SK-N-SH (cell line): ENCODE results near the gene MYDGF. TPM values are rescaled to one million over a fixed set of nuclear protein-coding genes. Genes with fewer than 3 reads are reported as not detected.

Experiments
- CTCF ChIA-PET: fragments of 300-600, 350-600 bp; formaldehyde crosslinking; extraction: SDS; loops from one replicate; lab custom pipeline; 2021; lab: Yijun Ruan, JAX
- POLR2A ChIA-PET: fragments of 350-600 bp; sonication (Branson Sonifier 250); formaldehyde crosslinking; extraction: SDS; loops from one replicate; lab custom pipeline; 2020; ENCODE audit warnings: antibody characterized with exemption, inconsistent platforms; lab: Yijun Ruan, JAX
- DNase-seq: peaks from one replicate; pipeline ENCODE4 v3.0.0; 2012
- H2AFZ ChIP-seq: fragments of 200-600 bp; sonication (generic); 2 replicates; pipeline ENCODE4 v1.8.1; 2016; ENCODE audit warnings: antibody characterized with exemption, mild to moderate bottlenecking, low read depth
- H3F3A ChIP-seq: fragments of 200-600 bp; sonication (generic); replicated peaks from 2 replicates; pipeline ENCODE3; 2016; ENCODE audit warnings: antibody characterized with exemption, mild to moderate bottlenecking; ENCODE audit not compliant: insufficient read depth
- H3K27ac ChIP-seq, 2 experiments: fragments of 200-500 bp in 1 of 2; fragments of 200-600 bp in 1 of 2; sonication (Bioruptor generic) in 1 of 2; sonication (generic), shearing (Covaris generic) in 1 of 2; 2 replicates each; pipeline versions ENCODE4 v1.5.1 to v1.6.1; 2014 to 2016; ENCODE audit warnings: low read depth in 2 of 2, inconsistent platforms in 1 of 2, low read length in 1 of 2, mild to moderate bottlenecking in 1 of 2, mixed read lengths in 1 of 2
- H3K27me3 ChIP-seq: fragments of 200-600 bp; sonication (generic), shearing (Covaris generic); 2 replicates; pipeline ENCODE4 v1.6.1; 2016; ENCODE audit warnings: mixed run types; ENCODE audit not compliant: insufficient read depth
- H3K36me3 ChIP-seq, 2 experiments: fragments of 200-500 bp in 1 of 2; fragments of 200-600 bp in 1 of 2; sonication (Bioruptor generic) in 1 of 2; sonication (generic) in 1 of 2; replicated peaks in 1 of 2; 2 replicates each; pipeline versions ENCODE3 to v1.5.1; 2014 to 2016; ENCODE audit warnings: low read length in 1 of 2, mild to moderate bottlenecking in 1 of 2; ENCODE audit not compliant: insufficient read depth in 2 of 2, control insufficient read depth in 1 of 2
- H3K4me1 ChIP-seq, 2 experiments: fragments of 200-500 bp in 1 of 2; fragments of 200-600 bp in 1 of 2; sonication (Bioruptor generic) in 1 of 2; sonication (generic), shearing (Covaris generic) in 1 of 2; 2 replicates each; pipeline versions ENCODE4 v1.5.1 to v1.6.1; 2014 to 2016; ENCODE audit warnings: low read depth in 1 of 2, low read length in 1 of 2, mixed run types in 1 of 2; ENCODE audit not compliant: insufficient read depth in 2 of 2, control insufficient read depth in 1 of 2
- H3K4me2 ChIP-seq: fragments of 200-600 bp; sonication (generic), shearing (Covaris generic); 2 replicates; pipeline ENCODE4 v1.6.1; 2017; ENCODE audit warnings: mixed run types
- H3K4me3 ChIP-seq, 2 experiments: fragments of 200-500 bp in 1 of 2; fragments of 200-600 bp in 1 of 2; sonication (Bioruptor generic) in 1 of 2; sonication (generic), shearing (Covaris generic) in 1 of 2; 2 replicates each; pipeline versions ENCODE4 v1.5.1 to v1.8.1; 2014 to 2016; ENCODE audit warnings: low read depth in 2 of 2, inconsistent platforms in 1 of 2, low read length in 1 of 2, mild to moderate bottlenecking in 1 of 2, mixed read lengths in 1 of 2, moderate library complexity in 1 of 2
- H3K79me2 ChIP-seq: fragments of 200-600 bp; sonication (generic); 2 replicates; pipeline ENCODE4 v1.8.1; 2017; ENCODE audit warnings: mild to moderate bottlenecking; ENCODE audit not compliant: insufficient read depth
- H3K9ac ChIP-seq: fragments of 200-600 bp; sonication (generic); 2 replicates; pipeline ENCODE4 v1.6.1; 2017; ENCODE audit warnings: mixed run types
- H3K9me2 ChIP-seq: fragments of 200-600 bp; sonication (generic); 2 replicates; pipeline ENCODE4 v1.6.1; 2017; ENCODE audit warnings: mixed run types
- H3K9me3 ChIP-seq: fragments of 200-600 bp; sonication (generic); 2 replicates; pipeline ENCODE4 v1.6.1; 2017; ENCODE audit warnings: mixed run types, mild to moderate bottlenecking, moderate library complexity
- H4K20me1 ChIP-seq: fragments of 200-600 bp; sonication (generic); 2 replicates; pipeline ENCODE4 v1.6.1; 2017; ENCODE audit warnings: mild to moderate bottlenecking, mixed run types; ENCODE audit not compliant: insufficient read depth
- CHD2 ChIP-seq: fragments of 150-350 bp; IDR thresholded peaks from 2 replicates; pipeline ENCODE4 v1.6.1; 2018; ENCODE audit warnings: low read length; ENCODE audit not compliant: partially characterized antibody
- CTCF ChIP-seq: fragments of 200-600 bp; sonication (generic); IDR thresholded peaks from 2 replicates; pipeline ENCODE4 v1.6.1; 2017; ENCODE audit warnings: antibody characterized with exemption, mild to moderate bottlenecking, moderate library complexity
- FOSL2 ChIP-seq: IDR thresholded peaks from 2 replicates; pipeline ENCODE4 v1.4.0; 2012; ENCODE audit warnings: low read depth, mild to moderate bottlenecking, moderate library complexity, borderline replicate concordance
- FOXJ3 ChIP-seq: sonication (generic); formaldehyde crosslinking; IDR thresholded peaks from 2 replicates; pipeline ENCODE4 v1.5.1; 2020; ENCODE audit warnings: mild to moderate bottlenecking, missing genetic modification reagents
- JUND ChIP-seq: IDR thresholded peaks from 2 replicates; pipeline ENCODE4 v1.4.0; 2012
- NFIC ChIP-seq: IDR thresholded peaks from 2 replicates; pipeline ENCODE4 v1.4.0; 2012; ENCODE audit warnings: borderline replicate concordance
- NRF1 ChIP-seq: IDR thresholded peaks from 2 replicates; pipeline ENCODE4 v1.6.1; 2012; ENCODE audit warnings: low read depth, mild to moderate bottlenecking, low read length
- RCOR1 ChIP-seq: fragments of 150-350 bp; IDR thresholded peaks from 2 replicates; pipeline ENCODE4 v1.6.1; 2017; ENCODE audit warnings: antibody characterized with exemption, low read length
- TAF1 ChIP-seq: IDR thresholded peaks from 2 replicates; pipeline ENCODE4 v1.6.1; 2012; ENCODE audit warnings: low read depth, mild to moderate bottlenecking, low read length, moderate library complexity, borderline replicate concordance
- TCF12 ChIP-seq: IDR thresholded peaks from 2 replicates; pipeline ENCODE4 v1.4.0; 2012
- WGBS: methylation state at CpG from one replicate; pipeline ENCODE4 v1.1.6; 2017; ENCODE audit warnings: low lambda C conversion rate; 5-methylcytosine and 5-hydroxymethylcytosine counted together
- polyA plus RNA-seq, 3 experiments: library from polyadenylated mRNA; depleted of rRNA; stranded (reverse); fragments of >200 nt; gene quantifications; 2 replicates each; pipeline ENCODE4 v1.2.3, GENCODE V29; 2012
- TF ChIP-seq, protein P1 (sequence below): IDR thresholded peaks from 2 replicates; pipeline ENCODE4 v1.4.0; 2012; ENCODE audit warnings: low read depth, borderline replicate concordance

MYDGF gene
- polyA plus RNA-seq, 1 of the 3 experiments (the other 2 are of a cell fraction), result 312 TPM

GRCh38 chr19:4618019-4618418 is 52.1 kb downstream of the MYDGF start:
- 32% methylated on average over 6 of the region's 6 CpGs for WGBS
- Histone ChIP-seq H3K27me3 (peaks cover 20% of the 10 kb centered on the region), H2AFZ (no peak overlapping the region), H3K9me2 (no peaks in the 10 kb centered on the region), H3K9me3 (no peaks in the 10 kb centered on the region), H4K20me1 (no peaks in the 10 kb centered on the region), H3K4me1 (peaks cover 0 to 3% of the 10 kb centered on the region in 2 experiments; a peak in 1 of 4 replicates), H3K4me3 (no peak overlapping the region), H3K36me3 (no peaks in the 10 kb centered on the region), H3K9ac (no peak overlapping the region), H3F3A (no peaks in the 10 kb centered on the region), H3K27ac (no peak overlapping the region), H3K4me2 (no peak overlapping the region), H3K79me2 (no peaks in the 10 kb centered on the region)
- TF ChIP-seq TCF12 (no peak), RCOR1 (no peak), JUND (no peak), NFIC (no peak), CHD2 (no peak), FOSL2 (no peak), FOXJ3 (CRISPR knock-in tag) (no peak), CTCF (no peak)
- TF ChIP-seq, protein P1, sequence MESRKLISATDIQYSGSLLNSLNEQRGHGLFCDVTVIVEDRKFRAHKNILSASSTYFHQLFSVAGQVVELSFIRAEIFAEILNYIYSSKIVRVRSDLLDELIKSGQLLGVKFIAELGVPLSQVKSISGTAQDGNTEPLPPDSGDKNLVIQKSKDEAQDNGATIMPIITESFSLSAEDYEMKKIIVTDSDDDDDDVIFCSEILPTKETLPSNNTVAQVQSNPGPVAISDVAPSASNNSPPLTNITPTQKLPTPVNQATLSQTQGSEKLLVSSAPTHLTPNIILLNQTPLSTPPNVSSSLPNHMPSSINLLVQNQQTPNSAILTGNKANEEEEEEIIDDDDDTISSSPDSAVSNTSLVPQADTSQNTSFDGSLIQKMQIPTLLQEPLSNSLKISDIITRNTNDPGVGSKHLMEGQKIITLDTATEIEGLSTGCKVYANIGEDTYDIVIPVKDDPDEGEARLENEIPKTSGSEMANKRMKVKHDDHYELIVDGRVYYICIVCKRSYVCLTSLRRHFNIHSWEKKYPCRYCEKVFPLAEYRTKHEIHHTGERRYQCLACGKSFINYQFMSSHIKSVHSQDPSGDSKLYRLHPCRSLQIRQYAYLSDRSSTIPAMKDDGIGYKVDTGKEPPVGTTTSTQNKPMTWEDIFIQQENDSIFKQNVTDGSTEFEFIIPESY, result no peak
- CTCF ChIA-PET, result interaction anchor here (0.8 to 1.9 kb wide), 7 partner anchors 15 to 51 kb away, joined by 3 to 8 read pairs (median 4); no protein-coding TSS in a partner anchor
- POLR2A ChIA-PET, result interaction anchor here (0.6 kb wide), 2 partner anchors 137 to 182 kb away, joined by 3 read pairs; no protein-coding TSS in a partner anchor
- DNase-seq, result no peak

- POLR2A ChIA-PET, result no interaction called here
- CTCF ChIA-PET, result no interaction called here
- Histone ChIP-seq H3K9me3 (no peaks in the 10 kb centered on the region), H3K79me2 (no peaks in the 10 kb centered on the region), H3K4me2 (no peak overlapping the region), H3K36me3 (no peaks in the 10 kb centered on the region), H4K20me1 (no peaks in the 10 kb centered on the region), H3F3A (peaks cover 1% of the 10 kb centered on the region), H2AFZ (no peak overlapping the region), H3K4me1 (no peaks in the 10 kb centered on the region), H3K9me2 (no peaks in the 10 kb centered on the region), H3K27ac (no peak overlapping the region), H3K9ac (no peak overlapping the region), H3K27me3 (peaks cover 19% of the 10 kb centered on the region; the same call in 1 of the 2 replicates), H3K4me3 (no peak overlapping the region)
- TF ChIP-seq TAF1 (no peak), NRF1 (no peak)
- WGBS, result 69% methylated on average over 8 of the region's 8 CpGs
- DNase-seq, result no peak
Measured at GRCh38 chr19:4613254-4613751, 56.8 kb downstream of the MYDGF start.
